HCT116 (cell line): Measurements from ENCODE around the gene APBB1IP. TPM values are rescaled to one million over a fixed set of nuclear protein-coding genes. Genes with fewer than 3 reads are reported as not detected.

Source experiments
- ATAC-seq: fragments of 200-7000 bp; cut with Tn5 transposase; 2 replicates; pipeline ENCODE4 v1.9.1; 2020; ENCODE audit warnings: mild to moderate bottlenecking, moderate library complexity
- BruUV-seq: library from RNA; stranded (reverse); fragments of 400-500 nt; replicated peaks from 2 replicates; lab custom pipeline; 2021; lab: Mats Ljungman, UMichigan
- CTCF ChIA-PET: fragments of 300-600 bp; sonication (Branson Sonifier 250); formaldehyde crosslinking; loops from one replicate; lab custom pipeline; 2021; ENCODE audit warnings: antibody characterized with exemption; lab: Charles Lee
- POLR2A ChIA-PET: fragments of 300-600, 350-600 bp; sonication (Branson Sonifier 250); formaldehyde crosslinking; loops from one replicate; lab custom pipeline; 2021; ENCODE audit warnings: antibody characterized with exemption; lab: Charles Lee
- RAD21 ChIA-PET, 2 experiments: fragments of 300-600 bp; sonication (Branson Sonifier 250); formaldehyde crosslinking; loops; one replicate each; lab custom pipeline; 2023; ENCODE audit warnings: low total read pairs in 2 of 2; ENCODE audit not compliant: uncharacterized antibody in 2 of 2, unreplicated experiment in 2 of 2, low non-redundant PET in 1 of 2; lab: Charles Lee
- DNase-seq: peaks from one replicate; pipeline ENCODE4 v3.0.0-alpha.2; 2010; ENCODE audit warnings: low read depth, low spot score
- H2AFZ ChIP-seq: fragments of 200-600 bp; shearing (Covaris generic), sonication (generic); 2 replicates; pipeline ENCODE4 v1.6.1; 2017; ENCODE audit warnings: low read depth, mixed run types, mixed read lengths, antibody characterized with exemption, low read length; ENCODE audit not compliant: poor library complexity, severe bottlenecking
- H3K27ac ChIP-seq: 2 replicates; pipeline ENCODE4 v1.5.1; 2012; ENCODE audit warnings: low read depth, low read length
- H3K27me3 ChIP-seq: fragments of 200-600 bp; sonication (generic); 2 replicates; pipeline ENCODE4 v1.6.1; 2016; ENCODE audit warnings: mixed run types, low read length, mixed read lengths; ENCODE audit not compliant: insufficient read depth
- H3K36me3 ChIP-seq, 2 experiments: fragments of 200-500 bp in 1 of 2; fragments of 200-600 bp in 1 of 2; sonication (Bioruptor generic) in 1 of 2; sonication (generic) in 1 of 2; 2 replicates each; pipeline versions ENCODE4 v1.5.1 to v1.6.1; 2014 to 2016; ENCODE audit warnings: low read length in 2 of 2, inconsistent platforms in 1 of 2, mixed read lengths in 1 of 2, mixed run types in 1 of 2; ENCODE audit not compliant: insufficient read depth in 2 of 2, control insufficient read depth in 1 of 2
- H3K4me1 ChIP-seq, 2 experiments: fragments of 200-600 bp in 1 of 2; sonication (generic) in 1 of 2; 2 replicates each; pipeline versions ENCODE4 v1.5.1 to v1.6.1; 2012 to 2017; ENCODE audit warnings: low read length in 2 of 2, inconsistent platforms in 1 of 2, mild to moderate bottlenecking in 1 of 2, mixed read lengths in 1 of 2, mixed run types in 1 of 2, moderate library complexity in 1 of 2; ENCODE audit not compliant: insufficient read depth in 2 of 2, control insufficient read depth in 1 of 2
- H3K4me2 ChIP-seq: fragments of 200-600 bp; sonication (generic); 2 replicates; pipeline ENCODE4 v1.6.1; 2017; ENCODE audit warnings: mixed run types, low read length, mixed read lengths
- H3K4me3 ChIP-seq, 2 experiments: fragments of 200-600 bp in 1 of 2; sonication (generic) in 1 of 2; replicated peaks in 1 of 2; 2 replicates each; pipeline ENCODE4 v1.5.1; 2011 to 2016; ENCODE audit warnings: low read length in 2 of 2, control low read depth in 1 of 2, low read depth in 1 of 2, mild to moderate bottlenecking in 1 of 2, mixed read lengths in 1 of 2, mixed run types in 1 of 2
- H3K79me2 ChIP-seq: fragments of 200-600 bp; sonication (generic); 2 replicates; pipeline ENCODE4 v1.6.1; 2017; ENCODE audit warnings: mild to moderate bottlenecking, mixed run types, low read length, moderate library complexity, mixed read lengths; ENCODE audit not compliant: insufficient read depth
- H3K9ac ChIP-seq: fragments of 200-600 bp; sonication (generic); 2 replicates; pipeline ENCODE4 v1.6.1; 2016; ENCODE audit warnings: low read length, mixed read lengths
- H3K9me2 ChIP-seq: fragments of 200-600 bp; sonication (generic), shearing (Covaris generic); 2 replicates; pipeline ENCODE4 v1.6.1; 2017; ENCODE audit warnings: mixed run types, mild to moderate bottlenecking, moderate library complexity; ENCODE audit not compliant: insufficient read depth
- H3K9me3 ChIP-seq, 2 experiments: fragments of 200-500 bp in 1 of 2; fragments of 200-600 bp in 1 of 2; sonication (Bioruptor generic) in 1 of 2; sonication (generic) in 1 of 2; 2 replicates each; pipeline ENCODE4 v1.6.1; 2014 to 2017; ENCODE audit warnings: low read length in 2 of 2, mixed read lengths in 2 of 2, inconsistent platforms in 1 of 2, low read depth in 1 of 2, mild to moderate bottlenecking in 1 of 2, mixed run types in 1 of 2, moderate library complexity in 1 of 2; ENCODE audit not compliant: control insufficient read depth in 1 of 2, insufficient read depth in 1 of 2
- H4K20me1 ChIP-seq: fragments of 200-600 bp; sonication (generic), shearing (Covaris generic); 2 replicates; pipeline ENCODE4 v1.6.1; 2017; ENCODE audit warnings: mixed run types, mild to moderate bottlenecking, moderate library complexity; ENCODE audit not compliant: insufficient read depth
- ATF3 ChIP-seq: IDR thresholded peaks from 2 replicates; pipeline ENCODE4 v1.6.1; 2012
- CBX3 ChIP-seq: IDR thresholded peaks from 2 replicates; pipeline ENCODE4 v1.6.1; 2012; ENCODE audit warnings: low read depth
- CEBPB ChIP-seq: IDR thresholded peaks from 2 replicates; pipeline ENCODE4 v1.6.1; 2012; ENCODE audit warnings: low read depth
- CTCF ChIP-seq, 3 experiments: fragments of 200-600 bp in 1 of 3; sonication (generic) in 1 of 3; IDR thresholded peaks in 2 of 3; conservative IDR thresholded peaks in 1 of 3; 2 replicates each; pipeline ENCODE4 v1.5.1; 2012 to 2017; ENCODE audit warnings: low read depth in 2 of 3, low read length in 2 of 3, antibody characterized with exemption in 1 of 3, borderline replicate concordance in 1 of 3, control low read depth in 1 of 3, mild to moderate bottlenecking in 1 of 3, mixed read lengths in 1 of 3, mixed run types in 1 of 3, moderate library complexity in 1 of 3; ENCODE audit not compliant: insufficient read depth in 1 of 3
- EGR1 ChIP-seq: IDR thresholded peaks from 2 replicates; pipeline ENCODE4 v1.6.1; 2012; ENCODE audit warnings: low read depth
- EZH2 ChIP-seq: fragments of 200-600 bp; sonication (generic); IDR thresholded peaks from 2 replicates; pipeline ENCODE4 v1.6.1; 2017; ENCODE audit warnings: antibody characterized with exemption, mixed run types
- EZH2phosphoT487 ChIP-seq: fragments of 200-600 bp; IDR thresholded peaks from 2 replicates; pipeline ENCODE4 v1.6.1; 2018; ENCODE audit warnings: antibody characterized with exemption, borderline replicate concordance
- JUND ChIP-seq: IDR thresholded peaks from 2 replicates; pipeline ENCODE4 v1.6.1; 2012
- MAX ChIP-seq: IDR thresholded peaks from 2 replicates; pipeline ENCODE4 v1.6.1; 2012
- POLR2A ChIP-seq: IDR thresholded peaks from 2 replicates; pipeline ENCODE4 v1.7.0; 2011; ENCODE audit warnings: borderline replicate concordance; ENCODE audit not compliant: insufficient read depth, insufficient read length; ENCODE audit errors: extremely low read depth
- POLR2AphosphoS5 ChIP-seq: IDR thresholded peaks from 2 replicates; pipeline ENCODE4 v1.6.1; 2011; ENCODE audit warnings: mild to moderate bottlenecking, low read depth, low read length, moderate library complexity
- RAD21 ChIP-seq: IDR thresholded peaks from 2 replicates; pipeline ENCODE4 v1.6.1; 2012; ENCODE audit warnings: low read depth, mild to moderate bottlenecking
- REST ChIP-seq: IDR thresholded peaks from 2 replicates; pipeline ENCODE4 v1.6.1; 2012; ENCODE audit warnings: low read depth
- SIN3A ChIP-seq: IDR thresholded peaks from 2 replicates; pipeline ENCODE4 v1.6.1; 2012; ENCODE audit warnings: low read depth
- SP1 ChIP-seq: IDR thresholded peaks from 2 replicates; pipeline ENCODE4 v1.6.1; 2012; ENCODE audit warnings: low read depth
- SRF ChIP-seq: IDR thresholded peaks from 2 replicates; pipeline ENCODE4 v1.6.1; 2012; ENCODE audit warnings: low read depth
- YY1 ChIP-seq: IDR thresholded peaks from 2 replicates; pipeline ENCODE4 v1.6.1; 2011; ENCODE audit warnings: low read length, low read depth, moderate library complexity, mild to moderate bottlenecking; ENCODE audit not compliant: insufficient replicate concordance; ENCODE audit errors: extremely low read depth
- ZBTB33 ChIP-seq: IDR thresholded peaks from 2 replicates; pipeline ENCODE4 v1.6.1; 2011; ENCODE audit warnings: mild to moderate bottlenecking, low read length, moderate library complexity; ENCODE audit not compliant: insufficient replicate concordance; ENCODE audit errors: extremely low read depth
- ZFX ChIP-seq: fragments of 450-650 bp; IDR thresholded peaks from 2 replicates; pipeline ENCODE4 v1.6.1; 2017
- ZNF274 ChIP-seq: fragments of 200-500 bp; sonication (Bioruptor generic); IDR thresholded peaks from 2 replicates; pipeline ENCODE4 v1.6.1; 2014; ENCODE audit warnings: mild to moderate bottlenecking, low read depth, low read length, inconsistent platforms
- intact Hi-C: fragments of 100-400 bp; cut with micrococcal nuclease; formaldehyde crosslinking; loops from 2 replicates; pipeline ENCODE4 v1.10.0; 2022
- total RNA-seq: library from RNA; stranded (reverse); gene quantifications from one replicate; pipeline ENCODE4 v1.2.1, GENCODE V29; 2021; ENCODE audit not compliant: unreplicated experiment

The APBB1IP gene
- total RNA-seq, 1 experiment from 2014 or later, result 0.27 TPM

GRCh38 chr10:26451903-26452302, 13.8 kb downstream of the APBB1IP start (continued):
- TF ChIP-seq SP1, result no peak

GRCh38 chr10:26453850-26454249, 15.7 kb downstream of the APBB1IP start:
- intact Hi-C loops, result no loop called here
- DNase-seq (no peak), ATAC-seq (no peak)
- Histone ChIP-seq H3K4me2 (no peak overlapping the region), H3K9me3 (no peaks in the 10 kb centered on the region), H3K9ac (no peak overlapping the region), H2AFZ (no peak overlapping the region), H3K4me1 (no peaks in the 10 kb centered on the region), H3K36me3 (no peaks in the 10 kb centered on the region), H4K20me1 (no peaks in the 10 kb centered on the region), H3K4me3 (no peak overlapping the region), H3K9me2 (no peaks in the 10 kb centered on the region), H3K79me2 (no peaks in the 10 kb centered on the region), H3K27ac (no peak overlapping the region), H3K27me3 (no peaks in the 10 kb centered on the region)
- RAD21 ChIA-PET, result no interaction called here
- BruUV-seq, result no TSS peak
- POLR2A ChIA-PET, result no interaction called here
- CTCF ChIA-PET, result no interaction called here
- TF ChIP-seq POLR2A (no peak), ZNF274 (no peak), SP1 (no peak), JUND (no peak), CEBPB (no peak), ATF3 (no peak), ZFX (no peak), SIN3A (no peak), RAD21 (no peak), SRF (no peak), EZH2phosphoT487 (no peak), ZBTB33 (no peak), POLR2AphosphoS5 (no peak), REST (no peak), EZH2 (no peak), EGR1 (no peak), CTCF (IDR thresholded peaks at IDR 0.05 in 2 of 3, conservative IDR thresholded peaks at IDR 0.05 in 1 of 3; ENCODE audit: borderline replicate concordance in 1 of 3, insufficient read depth in 1 of 3, low read depth in 2 of 3, low read length in 2 of 3) (no peak), YY1 (no peak), MAX (no peak), CBX3 (no peak)
